NCI-H1417 (cell line): ENCODE data around the gene NPIPA5.
"Not testable (repeated sequence)": the region's sequence is repeated elsewhere in the genome, so short reads cannot be mapped to it uniquely, and the experiment has no call there.

ENCODE experiments used
- DNase-seq, 3 experiments: peaks; one replicate each; lab custom pipeline; 2025; lab: John Stamatoyannopoulos, UW

The NPIPA5 gene

GRCh38 chr16:15389916-15390315 lies 11.8 kb upstream of the NPIPA5 start:
- not testable (repeated sequence) for DNase-seq

GRCh38 chr16:15388060-15388459 lies 10.0 kb upstream of the NPIPA5 start:
- DNase-seq = not testable (repeated sequence)

GRCh38 chr16:15382810-15383209 lies 4.7 kb upstream of the NPIPA5 start:
- not testable (repeated sequence) for DNase-seq

DNA sequence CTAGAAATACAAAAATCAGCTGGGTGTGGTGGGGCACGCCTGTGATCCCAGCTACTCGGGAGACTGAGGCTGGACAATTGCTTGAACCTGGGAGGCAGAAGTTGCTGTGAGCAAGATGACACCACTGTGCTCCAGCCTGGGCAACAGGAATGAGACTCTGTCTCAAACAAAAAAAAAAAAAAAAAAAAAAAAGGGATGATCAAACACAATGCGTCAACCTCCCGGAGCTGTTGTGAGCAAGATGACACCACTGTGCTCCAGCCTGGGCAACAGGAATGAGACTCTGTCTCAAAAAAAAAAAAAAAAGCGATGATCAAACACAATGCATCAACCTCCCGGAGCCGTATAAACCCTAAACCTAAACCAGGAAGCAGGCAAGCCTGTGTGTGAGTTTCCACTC lies 20.6 kb downstream of the NPIPA5 start:
- DNase-seq = not testable (repeated sequence)

DNA sequence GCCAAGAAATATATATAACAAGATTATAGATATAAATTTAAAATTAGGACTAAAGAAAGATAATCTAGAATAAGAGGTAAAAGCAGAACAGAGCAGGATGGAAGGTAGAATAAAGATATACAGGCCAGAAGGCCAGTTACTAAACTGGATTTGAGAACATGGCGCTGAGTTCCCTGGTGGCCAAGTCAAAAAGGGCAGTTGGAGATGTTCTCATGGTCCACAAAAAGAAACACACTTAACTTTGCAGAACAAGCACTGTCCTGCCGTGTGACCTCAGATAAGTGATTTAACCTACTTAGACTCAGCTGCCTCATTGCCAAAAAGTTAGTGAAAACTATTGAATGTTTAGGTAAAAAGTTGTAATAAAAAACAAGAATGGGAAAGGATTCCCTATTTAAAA lies 23.2 kb downstream of the NPIPA5 start:
- DNase-seq = not testable (repeated sequence)

GRCh38 chr16:15352852-15353251 lies 25.2 kb downstream of the NPIPA5 start:
- not testable (repeated sequence) for DNase-seq

DNA sequence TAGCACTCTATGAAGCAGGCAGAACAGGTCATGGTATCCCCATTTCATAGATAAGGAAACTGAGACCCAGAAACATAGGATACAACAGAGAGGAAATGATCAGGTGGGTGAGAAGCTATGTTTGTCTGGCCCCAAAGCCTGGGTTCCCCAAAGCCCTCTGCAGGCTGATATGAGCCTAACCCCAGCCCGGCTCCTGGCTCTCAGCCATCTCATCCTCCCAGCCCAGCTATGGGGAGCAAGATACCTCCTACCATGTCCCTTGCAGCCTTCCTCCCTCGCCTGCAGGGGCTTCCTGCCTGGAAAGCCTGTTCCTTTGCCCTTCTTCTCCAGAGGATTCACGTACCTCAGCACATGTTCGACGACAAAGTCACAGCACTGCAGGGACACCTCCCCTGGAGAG lies 26.3 kb downstream of the NPIPA5 start:
- not testable (repeated sequence) for DNase-seq

DNA sequence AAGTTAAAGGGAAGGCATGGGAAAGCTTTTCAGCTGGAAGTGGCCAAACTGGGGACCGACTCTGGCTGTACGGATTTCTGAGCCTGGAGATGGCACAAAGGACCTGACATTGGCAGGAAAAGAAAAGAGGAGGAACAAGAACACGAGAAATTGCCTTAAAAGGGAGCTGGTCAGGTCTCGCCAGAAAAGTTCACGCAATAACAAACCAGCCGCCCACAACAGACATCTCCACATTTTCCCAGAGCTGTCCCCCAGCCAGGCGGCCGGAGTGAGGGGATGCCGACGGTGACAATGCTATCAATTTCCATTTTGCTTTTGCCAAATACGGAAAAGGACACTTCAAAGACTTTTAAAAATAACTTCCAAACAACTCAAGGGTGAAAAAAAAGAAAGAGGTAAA lies 26.8 kb downstream of the NPIPA5 start:
- DNase-seq = not testable (repeated sequence)

- DNase-seq = not testable (repeated sequence)
Observed at GRCh38 chr16:15348721-15349120, 29.4 kb downstream of the NPIPA5 start.

DNA sequence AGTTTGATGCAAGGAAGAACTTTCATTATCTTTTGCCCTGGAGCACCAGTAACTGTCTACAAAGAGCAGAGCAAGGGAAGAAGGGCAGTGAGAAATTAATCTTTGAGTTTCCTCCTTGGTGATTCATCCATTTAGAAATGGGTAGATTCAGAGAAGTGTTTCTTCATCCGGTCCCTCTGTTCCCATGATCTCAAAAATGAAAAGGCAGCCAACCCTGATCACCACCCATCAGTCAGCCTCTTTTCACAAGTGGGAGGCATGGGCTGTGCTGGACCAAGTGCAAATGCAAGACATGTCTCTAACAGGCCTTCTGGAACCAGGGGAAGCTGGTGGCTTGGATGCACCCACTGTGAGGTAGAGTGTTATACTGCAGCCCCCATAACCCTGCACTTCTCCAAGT lies 35.8 kb downstream of the NPIPA5 start:
- not testable (repeated sequence) for DNase-seq

DNA sequence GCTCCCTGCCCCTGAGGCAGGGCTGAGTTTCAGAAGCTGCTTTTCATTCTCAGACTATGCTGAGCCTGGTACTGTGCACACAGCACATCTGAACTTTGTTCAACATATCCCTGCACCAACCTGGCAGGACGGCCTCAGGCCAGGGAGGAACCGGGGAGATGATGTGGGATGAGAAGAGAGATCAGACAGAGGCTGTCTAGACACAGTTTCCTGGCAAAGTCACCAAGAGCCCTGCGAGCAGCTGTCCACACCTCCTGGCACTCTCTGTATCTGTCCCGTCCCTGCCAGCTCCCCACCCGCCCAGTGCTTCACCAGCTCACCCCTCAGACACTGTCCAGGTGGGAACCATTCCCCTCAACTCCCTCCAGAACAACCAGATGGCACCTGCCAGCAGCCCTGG lies 39.1 kb downstream of the NPIPA5 start:
- not testable (repeated sequence) for DNase-seq

DNA sequence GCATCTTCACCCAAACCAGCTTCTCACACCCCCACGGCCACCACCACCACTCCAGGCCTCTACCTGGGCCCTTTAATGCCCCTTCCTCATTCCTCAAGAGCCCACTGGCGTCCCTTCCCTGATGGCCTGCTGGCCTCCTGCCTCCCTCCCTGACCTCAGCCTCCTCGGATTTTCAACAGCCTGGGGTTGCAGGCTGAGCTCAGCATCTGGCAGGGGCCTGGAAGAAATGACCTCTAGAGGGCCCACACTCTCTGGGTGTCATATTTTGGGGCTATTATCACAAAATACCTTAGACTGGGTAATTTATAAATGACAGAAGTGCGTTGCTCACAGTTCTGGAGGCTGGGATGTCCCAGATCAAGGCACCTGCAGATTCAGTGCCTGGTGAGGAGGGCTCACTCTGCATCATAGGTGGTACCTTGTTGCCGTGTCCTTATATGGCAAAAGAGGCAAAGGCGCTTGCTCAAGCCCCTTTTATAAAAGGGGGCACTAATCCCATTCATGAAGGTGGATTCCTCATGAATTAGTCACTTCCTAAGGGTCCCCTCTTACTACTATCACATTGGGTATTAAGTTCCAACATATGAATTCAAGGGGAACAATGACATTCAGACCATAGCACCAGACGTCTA lies 40.0 kb downstream of the NPIPA5 start:
- not testable (repeated sequence) for DNase-seq

DNA sequence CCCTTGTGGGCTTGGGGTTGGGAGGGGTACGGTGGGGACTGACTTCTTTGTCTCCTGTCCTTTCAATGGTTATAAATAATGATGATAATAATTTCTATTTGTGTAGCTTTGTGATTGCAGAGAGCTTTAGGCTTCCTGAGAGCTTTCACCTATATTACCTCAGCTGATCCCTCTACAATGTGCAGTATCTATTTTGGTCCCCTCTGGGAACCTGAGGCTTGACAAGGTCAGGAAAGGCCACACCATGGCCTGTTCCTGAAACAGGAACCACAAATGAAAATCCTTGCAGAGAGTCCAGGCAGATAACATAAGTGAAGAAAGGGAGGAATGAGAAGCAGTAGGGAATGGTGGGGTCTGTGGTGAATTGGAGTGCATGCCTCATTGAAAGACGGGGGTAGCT lies 42.5 kb downstream of the NPIPA5 start:
- not testable (repeated sequence) for DNase-seq

DNA sequence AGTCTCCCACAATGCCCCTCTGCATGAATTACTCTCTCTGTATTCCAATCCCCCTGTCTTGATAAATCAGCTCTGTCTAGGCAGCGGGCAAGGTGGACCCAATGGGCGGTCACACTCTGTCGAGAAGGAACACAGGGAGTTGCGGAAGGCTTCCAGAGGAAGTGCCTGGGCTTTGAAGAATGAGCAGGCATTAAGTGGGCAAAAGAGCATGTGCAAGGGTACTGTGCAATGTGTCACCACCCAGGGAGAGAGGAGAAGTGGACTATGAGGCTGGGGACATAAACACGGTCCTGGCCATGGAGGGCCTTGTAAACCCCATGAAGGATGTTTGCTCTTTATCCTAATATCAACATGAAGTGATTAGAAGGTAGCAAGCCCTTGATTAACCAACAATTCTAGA lies 44.1 kb downstream of the NPIPA5 start:
- not testable (repeated sequence) for DNase-seq

- not testable (repeated sequence) for DNase-seq
Observed at GRCh38 chr16:15330978-15331377, 47.1 kb downstream of the NPIPA5 start.

DNA sequence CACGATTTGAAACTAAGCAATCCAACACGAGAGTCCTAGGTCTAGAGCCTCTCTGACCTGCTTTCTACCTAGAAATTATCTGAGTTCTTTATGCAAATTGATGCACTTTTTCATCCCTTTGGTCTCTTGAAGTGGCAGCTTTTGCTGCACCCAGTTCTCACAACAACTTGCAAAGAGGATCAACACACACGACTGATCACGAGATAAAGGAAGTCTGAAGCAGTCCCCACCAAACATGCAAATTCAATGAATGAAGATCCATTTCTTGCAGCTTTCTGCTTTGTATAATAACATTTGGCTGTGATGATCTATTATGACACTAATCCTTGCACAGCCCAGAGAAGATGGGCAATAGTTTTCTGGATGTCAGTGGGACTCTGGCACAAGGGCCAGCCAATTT lies 53.1 kb downstream of the NPIPA5 start:
- DNase-seq = not testable (repeated sequence)

GRCh38 chr16:15323373-15323772 lies 54.7 kb downstream of the NPIPA5 start:
- not testable (repeated sequence) for DNase-seq

DNA sequence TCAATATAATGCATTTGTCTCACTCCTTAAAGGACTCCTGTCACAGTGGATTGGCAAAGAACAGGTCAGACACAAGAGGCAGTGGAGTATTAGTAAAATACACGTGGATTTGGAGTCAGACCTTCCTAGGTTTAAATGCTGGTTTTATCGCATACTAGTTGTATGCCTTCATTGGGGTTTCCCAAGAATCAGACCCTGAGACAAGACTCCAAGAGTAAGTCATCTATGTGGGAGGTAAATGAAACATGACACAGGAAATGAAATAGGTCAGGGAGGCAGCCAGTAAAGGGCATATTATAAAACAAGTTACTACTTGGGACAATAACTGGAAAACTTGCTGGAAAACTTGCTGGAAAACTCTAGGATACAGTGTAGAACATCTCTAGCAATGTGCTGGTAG lies 56.9 kb downstream of the NPIPA5 start:
- not testable (repeated sequence) for DNase-seq

GRCh38 chr16:15314562-15314961 lies 63.5 kb downstream of the NPIPA5 start:
- DNase-seq = not testable (repeated sequence)
